GM21447 (cell line): ENCODE results near the gene RMC1.

Experiments used
- ATAC-seq: cut with Tn5 transposase; IDR thresholded peaks from one replicate; pipeline ENCODE4 v1.9.1; 2021; ENCODE audit not compliant: unreplicated experiment

RMC1 gene

DNA sequence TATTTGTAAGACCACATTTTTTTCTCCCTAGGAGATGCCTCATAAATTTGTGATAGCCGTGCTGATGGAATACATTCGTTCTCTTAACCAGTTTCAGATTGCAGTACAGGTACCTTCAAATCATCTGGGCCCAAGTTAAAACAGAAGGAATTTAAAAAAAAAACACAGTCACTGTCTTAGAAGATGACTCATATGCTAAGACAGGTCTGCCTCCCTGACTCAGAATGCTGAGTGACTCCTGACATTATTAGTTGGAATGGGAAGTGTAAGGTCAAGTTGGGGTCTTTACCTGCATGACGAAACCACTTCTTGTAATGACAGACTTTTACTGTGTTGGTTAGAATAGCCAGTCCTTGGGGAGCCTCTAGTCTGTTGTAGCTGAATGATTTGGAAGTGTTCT is 26.3 kb downstream of the RMC1 start:
- ATAC-seq, result no peak

- no peak for ATAC-seq
These were observed 26.9 kb downstream of the RMC1 start for GRCh38 chr18:23530195-23530594.

DNA sequence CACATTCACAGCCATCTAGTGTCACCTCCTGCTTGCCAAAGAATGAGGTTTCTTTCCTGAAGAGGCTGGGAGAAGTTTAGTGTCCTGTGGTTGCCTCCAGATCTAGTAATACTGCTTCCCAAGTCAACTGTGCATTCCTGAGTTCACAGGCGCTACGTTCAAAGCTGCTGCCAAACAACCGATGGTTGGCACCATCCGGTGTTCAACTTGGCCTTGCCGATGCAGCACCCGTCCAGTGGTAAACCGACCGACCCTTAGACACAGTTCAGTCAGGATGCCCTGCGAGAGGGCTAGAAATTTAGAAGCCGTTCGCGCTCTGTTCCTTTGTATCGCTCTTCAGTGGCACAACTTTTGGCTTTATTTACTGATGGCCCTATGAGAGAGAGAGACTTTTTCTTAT is 28.6 kb downstream of the RMC1 start:
- ATAC-seq, result no peak

- ATAC-seq, result no peak
These were observed 29.5 kb downstream of the RMC1 start for GRCh38 chr18:23532848-23533247.

- no peak for ATAC-seq
These were observed 31.0 kb downstream of the RMC1 start for GRCh38 chr18:23534276-23534675.

DNA sequence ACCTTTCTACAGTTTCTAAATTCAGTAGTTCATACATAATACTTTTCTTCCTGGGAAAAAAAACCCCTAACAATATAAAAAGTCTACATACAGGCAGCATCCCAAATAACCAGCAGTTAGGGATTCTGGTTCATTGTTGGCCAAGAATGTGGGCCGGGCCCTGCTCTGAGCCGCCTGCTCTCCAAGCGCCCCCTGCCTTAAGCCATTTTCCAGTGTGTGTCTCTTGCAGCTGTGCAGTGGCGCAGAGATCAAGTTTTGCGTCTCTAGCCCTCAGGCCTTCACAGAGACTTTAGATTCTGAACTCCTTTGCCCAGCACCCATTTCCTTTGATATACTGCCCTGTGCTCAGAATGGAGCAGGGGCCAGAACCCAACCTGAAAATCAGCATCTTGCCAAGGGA is 32.9 kb downstream of the RMC1 start:
- no peak for ATAC-seq

DNA sequence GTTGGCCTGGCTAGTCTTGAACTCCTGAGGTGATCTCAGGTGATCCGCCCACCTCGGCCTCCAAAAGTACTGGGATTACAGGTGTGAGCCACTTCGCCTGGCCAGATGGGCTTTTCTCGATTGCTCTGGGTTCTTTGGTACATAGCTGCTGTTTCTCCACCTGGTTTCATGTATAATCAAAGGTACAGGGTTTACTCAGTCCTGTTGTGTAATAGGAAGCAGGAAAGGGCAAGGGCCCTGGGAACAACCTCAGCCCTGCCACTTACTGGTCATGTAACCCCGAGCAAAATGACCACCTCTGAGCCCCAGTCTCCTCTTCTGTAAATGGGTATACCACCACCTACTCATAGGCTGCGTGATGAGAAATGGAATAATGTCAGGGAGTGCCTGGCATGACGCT is 34.0 kb downstream of the RMC1 start:
- ATAC-seq, result no peak

DNA sequence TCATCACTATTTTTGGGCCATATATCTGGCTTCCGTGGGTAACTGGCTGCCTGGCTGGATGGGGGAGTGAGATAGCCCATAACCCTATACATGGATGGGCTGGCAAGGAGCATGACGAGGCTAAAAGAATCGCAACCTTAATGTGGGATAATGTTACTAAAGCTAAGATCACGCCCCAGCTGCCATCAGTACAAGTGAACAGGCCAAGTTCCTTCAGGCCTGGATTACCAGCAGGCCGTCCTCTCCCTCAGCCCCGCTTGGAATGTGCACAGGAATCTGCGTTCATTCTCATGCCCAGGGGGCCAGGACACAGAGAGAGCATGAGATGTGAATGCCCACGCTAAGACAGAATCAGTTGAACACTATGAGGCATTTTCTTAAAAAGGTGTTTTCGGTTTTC is 34.7 kb downstream of the RMC1 start:
- ATAC-seq, result no peak

DNA sequence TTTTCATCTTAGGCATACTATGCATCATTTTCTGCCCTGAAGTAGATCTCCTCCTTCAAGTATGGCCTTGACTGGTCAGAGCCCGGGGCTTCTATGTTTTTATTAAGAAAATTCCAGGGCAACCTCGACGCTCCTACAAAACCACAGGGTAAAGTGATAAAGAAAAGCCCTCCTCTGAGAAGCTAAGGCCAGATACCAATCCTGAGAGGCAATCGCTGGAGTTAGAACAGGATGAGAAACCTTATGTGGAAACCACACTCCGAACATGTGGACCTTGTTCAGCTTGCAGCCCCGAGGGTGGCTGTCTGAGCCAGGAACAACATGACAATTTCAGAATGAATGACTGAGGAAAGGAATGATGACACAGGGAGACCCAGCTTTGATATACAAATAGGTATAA is 35.6 kb downstream of the RMC1 start:
- no peak for ATAC-seq

DNA sequence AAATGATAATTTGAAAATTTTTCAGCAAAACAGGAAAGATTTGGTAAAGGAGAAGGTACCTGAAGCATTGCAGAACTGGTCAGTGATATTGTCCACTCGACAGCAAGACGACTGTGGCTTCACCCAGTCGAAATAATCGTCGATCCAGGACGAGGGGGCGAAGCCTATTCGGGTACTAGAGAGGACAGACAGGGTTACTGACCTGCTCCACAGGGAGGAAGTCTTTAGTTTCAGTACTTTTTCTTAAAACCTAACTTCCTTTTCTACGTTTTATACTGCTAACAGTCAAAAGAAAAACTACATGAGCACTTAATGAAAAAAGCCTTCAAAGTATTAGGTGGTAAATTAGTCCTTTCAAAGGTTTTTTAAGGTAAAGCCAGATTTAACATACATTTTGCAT is 36.0 kb downstream of the RMC1 start:
- ATAC-seq, result no peak

- no peak for ATAC-seq
These were observed 36.7 kb downstream of the RMC1 start for GRCh38 chr18:23539911-23540525.

GRCh38 chr18:23540867-23541266 is 37.6 kb downstream of the RMC1 start:
- peak; percentile 78 for ATAC-seq

DNA sequence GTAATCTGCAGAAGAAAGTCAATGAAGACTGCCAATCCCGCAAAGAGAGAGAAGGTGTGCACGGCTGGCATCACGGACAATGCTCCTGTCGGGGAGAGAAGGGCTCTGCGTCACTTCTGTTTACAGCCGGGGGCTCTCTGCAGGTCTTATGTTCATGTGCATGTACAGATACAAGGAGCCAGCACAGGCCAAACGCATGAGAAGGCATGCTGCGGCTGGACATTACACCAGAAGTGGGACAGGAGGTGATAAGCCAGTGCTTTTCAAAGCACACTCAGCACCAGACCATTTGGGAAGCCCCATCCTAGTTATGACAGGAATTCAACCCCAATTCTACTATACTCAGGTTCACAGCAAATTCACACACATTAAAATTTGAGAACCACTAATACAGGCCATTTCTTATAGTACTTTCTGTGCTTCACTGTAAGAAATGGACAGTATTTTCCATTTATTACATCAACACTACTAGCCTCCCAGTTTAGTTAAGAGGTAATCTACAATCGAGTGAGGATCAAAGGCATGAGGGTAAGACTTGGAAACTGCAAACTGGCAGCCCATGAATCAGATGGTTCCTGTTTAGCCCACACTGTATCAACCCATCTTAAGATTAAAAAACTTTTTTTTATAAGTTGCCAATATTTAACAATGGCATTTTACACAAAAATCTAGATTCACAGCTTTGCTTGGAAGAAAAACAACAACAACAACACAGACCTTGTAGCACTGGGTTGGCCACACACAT is 38.2 kb downstream of the RMC1 start:
- ATAC-seq, result no peak

- no peak for ATAC-seq
These were observed 39.1 kb downstream of the RMC1 start for GRCh38 chr18:23542461-23542860.

GRCh38 chr18:23545247-23545789 is 42.0 kb downstream of the RMC1 start:
- ATAC-seq, result no peak

- ATAC-seq, result no peak
These were observed 44.0 kb downstream of the RMC1 start for GRCh38 chr18:23547306-23547705.

GRCh38 chr18:23547846-23548245 is 44.5 kb downstream of the RMC1 start:
- ATAC-seq, result no peak

DNA sequence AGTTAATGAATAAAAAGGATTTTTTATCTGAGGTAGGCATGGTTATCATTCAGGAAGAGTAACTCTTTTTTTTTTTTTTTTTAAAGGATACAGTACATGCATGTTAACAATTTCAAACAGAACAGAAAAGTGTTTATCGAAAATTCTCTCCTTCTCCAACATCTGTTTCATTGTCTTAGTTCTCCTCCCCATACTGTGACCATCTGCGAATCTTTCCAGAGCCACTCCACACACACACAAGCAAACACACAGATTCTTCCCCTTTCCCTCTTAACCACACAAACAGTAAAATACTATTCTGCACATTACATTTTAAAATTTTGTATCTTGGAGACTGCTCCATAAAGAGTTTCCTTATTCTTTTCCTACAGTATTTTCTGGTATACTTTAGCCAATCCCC is 45.0 kb downstream of the RMC1 start:
- no peak for ATAC-seq

DNA sequence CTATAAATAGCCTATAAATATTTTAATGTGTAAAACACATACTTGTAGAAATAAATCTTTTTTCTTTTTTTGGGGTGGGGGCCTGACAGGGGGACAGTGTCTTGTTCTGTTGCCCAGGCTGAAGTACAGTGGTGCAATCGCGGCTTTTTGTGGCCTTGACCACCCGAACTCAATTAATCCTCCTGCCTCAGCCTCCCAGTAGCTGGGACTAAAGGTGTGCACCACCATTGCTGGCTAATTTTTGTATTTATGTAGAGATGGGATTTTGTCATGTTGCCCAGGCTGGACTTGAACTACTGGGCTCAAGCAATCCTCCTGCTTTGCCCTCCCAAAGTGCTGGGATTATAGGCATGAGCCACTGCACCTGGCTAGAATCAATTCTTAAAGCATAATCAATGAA is 45.4 kb downstream of the RMC1 start:
- no peak for ATAC-seq

DNA sequence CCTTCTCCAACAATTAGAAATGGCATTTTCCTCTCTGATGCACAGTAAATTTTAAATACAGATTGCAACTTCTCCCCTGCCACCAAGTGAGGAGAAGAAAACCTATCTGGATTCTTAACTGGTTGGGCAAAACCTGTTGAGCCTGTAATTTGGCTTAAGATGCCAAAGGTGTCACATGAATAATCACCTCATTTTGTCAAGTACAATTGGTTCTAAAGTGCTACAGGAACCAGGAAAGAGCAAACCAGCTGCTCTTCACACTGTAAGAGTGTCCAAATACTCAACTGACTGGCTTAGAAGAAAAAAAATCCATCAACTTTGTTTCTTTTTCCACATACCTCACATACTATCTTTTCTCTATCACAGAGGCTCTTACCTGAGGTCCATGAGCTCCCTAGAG is 47.6 kb downstream of the RMC1 start:
- ATAC-seq, result no peak

GRCh38 chr18:23551978-23552377 is 48.7 kb downstream of the RMC1 start:
- ATAC-seq, result no peak

GRCh38 chr18:23552505-23552904 is 49.2 kb downstream of the RMC1 start:
- no peak for ATAC-seq

DNA sequence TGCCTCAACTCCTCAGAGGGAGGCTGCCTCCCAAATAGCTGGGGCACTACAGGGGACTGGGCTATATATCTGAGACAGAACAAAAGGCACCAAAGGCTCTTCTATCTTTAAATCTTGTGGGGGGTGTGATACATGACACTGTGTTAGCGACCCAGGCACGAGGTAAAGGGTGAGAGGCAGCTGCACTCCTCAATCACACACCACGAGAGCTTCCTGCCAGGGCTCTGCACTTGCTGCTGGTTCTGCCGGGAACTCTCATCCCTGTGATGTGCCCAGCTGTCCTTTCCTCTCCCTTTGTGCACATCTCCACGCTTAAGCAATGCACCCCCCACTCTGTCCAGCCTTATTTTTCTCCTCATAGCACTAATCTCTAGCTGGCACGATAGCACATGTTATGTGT is 50.6 kb downstream of the RMC1 start:
- ATAC-seq, result no peak
